ENCODE data around the gene MBNL1. TPM values are rescaled to one million over a fixed set of nuclear protein-coding genes. Genes with fewer than 3 reads are reported as not detected.
A peak's percentile ranks its signal among the peaks of the same experiment; 100 is the strongest.

MBNL1 gene
- total and polyA plus RNA-seq, 2 of the 4 experiments (the other 2 are of a cell fraction), result 127 to 664 TPM

GRCh38 chr3:152446495-152446894, 177.8 kb downstream of the MBNL1 start:
- intact Hi-C loops (cut with micrococcal nuclease), result loop anchor here (10.0 kb wide), 2 partner anchors 142 to 602 kb away; no protein-coding TSS in a partner anchor
- no peak overlapping the region for H4K5ac ChIP-seq (ENCODE audit: low read depth, low read length)
- ATAC-seq (ENCODE audit: low read depth), result no peak
- H3K23ac ChIP-seq (ENCODE audit: low read depth, low read length), result no peak overlapping the region
- POLR2A ChIA-PET (ENCODE audit: unreplicated experiment), result no interaction called here
- peaks cover 21 to 45% of the 10 kb centered on the region in 2 experiments for H3K79me1 ChIP-seq (ENCODE audit: low read depth in 1 of 2, low read length in 2 of 2)
- no peak overlapping the region for H3K4ac ChIP-seq (ENCODE audit: low read depth, low read length)
- no peak overlapping the region for H3K27ac ChIP-seq (ENCODE audit: insufficient read depth, low read length)
- no peak overlapping the region for H3K4me3 ChIP-seq (ENCODE audit: insufficient read depth, low read depth, low read length)
- H3K36me3 ChIP-seq (ENCODE audit: control insufficient read depth, insufficient read depth, low read length), result peaks cover 17% of the 10 kb centered on the region
- no peak overlapping the region for H3K18ac ChIP-seq (ENCODE audit: low read depth, low read length)
- H4K91ac ChIP-seq (ENCODE audit: insufficient read depth, low read depth, low read length), result no peak overlapping the region
- TF ChIP-seq MAFK (IDR thresholded peaks at IDR 0.05; ENCODE audit: low read depth, low read length) (no peak), NFE2L2 (IDR thresholded peaks at IDR 0.05; ENCODE audit: low read depth, low read length) (no peak), CHD1 (IDR thresholded peaks at IDR 0.05; ENCODE audit: low read depth, low read length) (no peak), BHLHE40 (IDR thresholded peaks at IDR 0.05; ENCODE audit: low read depth, low read length) (no peak), MXI1 (IDR thresholded peaks at IDR 0.05; ENCODE audit: borderline replicate concordance, low read depth, low read length) (no peak), CEBPB (IDR thresholded peaks at IDR 0.05; ENCODE audit: low read depth, low read length) (no peak), RCOR1 (IDR thresholded peaks at IDR 0.05; ENCODE audit: insufficient replicate concordance, low read length) (no peak), POLR2A (IDR thresholded peaks at IDR 0.05; ENCODE audit: low read depth, low read length) (no peak), CTCF (conservative IDR thresholded peaks at IDR 0.05; ENCODE audit: low read depth, low read length) (no peak), SMC3 (IDR thresholded peaks at IDR 0.05; ENCODE audit: low read depth, low read length) (no peak), RAD21 (IDR thresholded peaks at IDR 0.05; ENCODE audit: low read length) (no peak), FOS (IDR thresholded peaks at IDR 0.05; ENCODE audit: low read depth, low read length) (no peak), RFX5 (IDR thresholded peaks at IDR 0.05; ENCODE audit: low read depth, low read length) (no peak), USF2 (IDR thresholded peaks at IDR 0.05; ENCODE audit: low read depth, low read length) (no peak), MAZ (IDR thresholded peaks at IDR 0.05; ENCODE audit: borderline replicate concordance, low read depth, low read length) (no peak), ELK1 (IDR thresholded peaks at IDR 0.05; ENCODE audit: borderline replicate concordance, low read depth, low read length) (no peak)
- DNase-seq, result no peak
- no peaks in the 10 kb centered on the region for H3K27me3 ChIP-seq (ENCODE audit: control insufficient read depth, insufficient read depth, low read length)
- H2AK9ac ChIP-seq (replicated peaks; ENCODE audit: low read depth, low read length, poor library complexity), result no peak overlapping the region
- no peak overlapping the region for H2BK5ac ChIP-seq (ENCODE audit: low read depth, low read length, poor library complexity, severe bottlenecking)
- peaks cover 4% of the 10 kb centered on the region; the same call in 1 of the 2 replicates for H3K9me1 ChIP-seq (ENCODE audit: insufficient read depth, low read length)
- CTCF ChIA-PET, result interaction anchor here (0.8 to 1.0 kb wide), 2 partner anchors 374 to 375 kb away, joined by 3 to 8 read pairs; no protein-coding TSS in a partner anchor
- H3K9me3 ChIP-seq (ENCODE audit: control insufficient read depth, insufficient read depth, low read length), result no peaks in the 10 kb centered on the region
- peaks cover 13% of the 10 kb centered on the region; the same call in 1 of the 2 replicates for H4K20me1 ChIP-seq (ENCODE audit: insufficient read depth, low read length)
- no peak overlapping the region for H2BK20ac ChIP-seq (ENCODE audit: low read depth, low read length)
- H3K9ac ChIP-seq (ENCODE audit: low read depth, low read length), result no peak overlapping the region
- H2BK15ac ChIP-seq (ENCODE audit: low read depth, low read length), result no peak overlapping the region
- in situ Hi-C loops (cut with MboI; ENCODE audit: low sequenced_read_pairs), result loop anchor here (10.0 kb wide), 1 partner anchor 372 kb away; no protein-coding TSS in a partner anchor
- no peak overlapping the region for H2AFZ ChIP-seq (replicated peaks; ENCODE audit: low read length, poor library complexity)
- no peak overlapping the region for H2AK5ac ChIP-seq (ENCODE audit: low read depth, low read length)
- dilution Hi-C loops (cut with HindIII; ENCODE audit: low sequenced_read_pairs, unreplicated experiment), result no loop called here
- no peak overlapping the region for H3K56ac ChIP-seq (ENCODE audit: extremely low read depth, insufficient read depth, low read length)
- H2BK120ac ChIP-seq (ENCODE audit: low read depth, low read length), result no peak overlapping the region
- no peak overlapping the region for H3K14ac ChIP-seq (replicated peaks; ENCODE audit: low read depth, low read length)
- no TSS peak for BruUV-seq (replicated peaks)
- no peak overlapping the region for H3K4me2 ChIP-seq (ENCODE audit: low read depth, low read length)
- WGBS, 2 experiments (ENCODE audit: extremely low coverage in 2 of 2, insufficient read length in 1 of 2), result no CpG with 5 or more reads among the region's 7 CpGs
- peaks cover 4% of the 10 kb centered on the region for H3K4me1 ChIP-seq (ENCODE audit: control insufficient read depth, insufficient read depth, low read length)
- H4K8ac ChIP-seq (ENCODE audit: low read depth in 2 of 2, low read length in 2 of 2), result peak overlapping the region in 1 of 2 experiments; percentile 52; a peak in 1 of 4 replicates
